A549 treated with dexamethasone at 1 μM for 4 hours (cell line): Measurements from ENCODE around the gene DUSP12. TPM values are rescaled to one million over a fixed set of nuclear protein-coding genes. Genes with fewer than 3 reads are reported as not detected.

Source experiments
- total RNA-seq: library from RNA; stranded (reverse); fragments of 200-300 nt; extraction: Qiagen RNA extraction; gene quantifications from 5 replicates; pipeline ENCODE4 v1.2.3, GENCODE V29; 2022

DUSP12 gene
- total RNA-seq, result 42.6 to 50.7 TPM (median 44.8 TPM) in 5 replicates

GRCh38 chr1:161749509-161750407 is at the start of gene DUSP12:
TSS of gene DUSP12 (plus strand) at chr1:161749786. CDS start at chr1:161749802, 16 bp downstream.

GRCh38 chr1:161706482-161707347 is 42.9 kb upstream of the DUSP12 start, which contains the start of gene FCRLA:
TSS of gene FCRLA (plus strand) at chr1:161707229. CDS start at chr1:161707265, 36 bp downstream.

GRCh38 chr1:161720956-161721737 is 28.4 kb upstream of the DUSP12 start, which contains the start of gene FCRLB:
TSS of gene FCRLB (plus strand) at chr1:161721544. CDS start at chr1:161722673, 1,129 bp downstream.

GRCh38 chr1:161766102-161766981 is 16.8 kb downstream of the DUSP12 start, which contains the start of gene ATF6:
TSS of gene ATF6 (plus strand) at chr1:161766320. CDS start at chr1:161766361, 41 bp downstream.

Other genes starting within 250 kb of the DUSP12 start
- gene FCGR2A, start 244.3 kb upstream of the DUSP12 start, total RNA-seq, result not detected in 5 replicates
- 0.94 to 6.5 TPM (median 1.5 TPM) in 5 replicates for gene HSPA6, start 225.2 kb upstream of the DUSP12 start, total RNA-seq
- gene FCGR3A, start 200.0 kb upstream of the DUSP12 start, total RNA-seq, result not detected in 5 replicates
- gene FCGR3B, start 118.6 kb upstream of the DUSP12 start, total RNA-seq, result not detected in 5 replicates
- gene FCGR2B, start 86.6 kb upstream of the DUSP12 start, total RNA-seq, result not detected in 5 replicates
- gene FCRLA, start 42.6 kb upstream of the DUSP12 start, total RNA-seq, result 0.08 TPM in 1 of 5 replicates, not detected in the others
- 1.1 to 1.6 TPM (median 1.4 TPM) in 5 replicates for gene FCRLB, start 28.2 kb upstream of the DUSP12 start, total RNA-seq
- 14.1 to 18.3 TPM (median 16.3 TPM) in 5 replicates for gene ATF6, start 16.5 kb downstream of the DUSP12 start, total RNA-seq